Neuronal stem cell (in vitro differentiated cells): Measurements from ENCODE around the gene FADS1.

Source experiments
- DNase-seq: peaks from one replicate; pipeline ENCODE4 v3.0.0-alpha.2; 2013; ENCODE audit warnings: low spot score
- H2AFZ ChIP-seq: one replicate; pipeline ENCODE4 v1.6.1; 2013; ENCODE audit warnings: mild to moderate bottlenecking, low read length, inconsistent platforms
- H2AK5ac ChIP-seq: 2 replicates; pipeline ENCODE4 v1.6.1; 2013; ENCODE audit warnings: low read depth, mild to moderate bottlenecking, inconsistent platforms, low read length, moderate library complexity, mixed read lengths
- H2BK120ac ChIP-seq: 2 replicates; pipeline ENCODE4 v1.6.1; 2013; ENCODE audit warnings: low read depth, mild to moderate bottlenecking, inconsistent platforms, low read length, moderate library complexity, mixed read lengths
- H2BK12ac ChIP-seq: one replicate; pipeline ENCODE4 v1.6.1; 2013; ENCODE audit warnings: low read length, inconsistent platforms
- H2BK15ac ChIP-seq: 2 replicates; pipeline ENCODE4 v1.6.1; 2013; ENCODE audit warnings: mild to moderate bottlenecking, low read length, inconsistent platforms, mixed read lengths
- H2BK5ac ChIP-seq: one replicate; pipeline ENCODE4 v1.6.1; 2013; ENCODE audit warnings: inconsistent platforms, mild to moderate bottlenecking, low read length, moderate library complexity
- H3K14ac ChIP-seq: one replicate; pipeline ENCODE4 v1.6.1; 2013; ENCODE audit warnings: low read length, inconsistent platforms
- H3K18ac ChIP-seq: 2 replicates; pipeline ENCODE4 v1.6.1; 2013; ENCODE audit warnings: low read length, inconsistent platforms
- H3K23ac ChIP-seq: 2 replicates; pipeline ENCODE4 v1.6.1; 2013; ENCODE audit warnings: low read depth, mild to moderate bottlenecking, mixed read lengths, low read length, inconsistent platforms; ENCODE audit not compliant: poor library complexity
- H3K27ac ChIP-seq: replicated peaks from 3 replicates; pipeline ENCODE4 v1.5.1; 2013; ENCODE audit warnings: low read length, inconsistent platforms
- H3K27me3 ChIP-seq, 3 experiments: 2 replicates each; pipeline ENCODE4 v1.6.1; 2013; ENCODE audit warnings: low read length in 3 of 3, mild to moderate bottlenecking in 2 of 3, inconsistent platforms in 1 of 3, low read depth in 1 of 3, mixed read lengths in 1 of 3, moderate library complexity in 1 of 3; ENCODE audit not compliant: control insufficient read depth in 3 of 3, insufficient read depth in 3 of 3
- H3K36me3 ChIP-seq, 2 donors: replicated peaks in 1 of 2; 2 replicates each; pipeline ENCODE4 v1.6.1; 2013; ENCODE audit warnings: low read length in 2 of 2; ENCODE audit not compliant: control insufficient read depth in 2 of 2, insufficient read depth in 2 of 2
- H3K4ac ChIP-seq: 2 replicates; pipeline ENCODE4 v1.6.1; 2013; ENCODE audit warnings: inconsistent platforms, mild to moderate bottlenecking, low read length, moderate library complexity
- H3K4me1 ChIP-seq, 2 donors: 1 replicate in 1 of 2; 2 replicates in 1 of 2; pipeline ENCODE4 v1.6.1; 2013; ENCODE audit warnings: low read length in 2 of 2, low read depth in 1 of 2; ENCODE audit not compliant: control insufficient read depth in 2 of 2, insufficient read depth in 1 of 2
- H3K4me2 ChIP-seq: one replicate; pipeline ENCODE4 v1.6.1; 2013; ENCODE audit warnings: mild to moderate bottlenecking, low read length, inconsistent platforms; ENCODE audit not compliant: insufficient read depth, poor library complexity, severe bottlenecking
- H3K4me3 ChIP-seq, 2 donors: 2 replicates each; pipeline ENCODE4 v1.5.1; 2013; ENCODE audit warnings: low read length in 2 of 2, mild to moderate bottlenecking in 2 of 2, inconsistent platforms in 1 of 2, moderate library complexity in 1 of 2
- H3K79me1 ChIP-seq: one replicate; pipeline ENCODE4 v1.6.1; 2013; ENCODE audit warnings: low read depth, mild to moderate bottlenecking, inconsistent platforms, low read length, moderate library complexity
- H3K9ac ChIP-seq: one replicate; pipeline ENCODE4 v1.6.1; 2013; ENCODE audit warnings: mild to moderate bottlenecking, low read depth, low read length, inconsistent platforms; ENCODE audit not compliant: poor library complexity
- H3K9me3 ChIP-seq, 2 donors: replicated peaks in 1 of 2; 2 replicates each; pipeline versions ENCODE3 to v1.6.1; 2013; ENCODE audit warnings: low read length in 2 of 2, mild to moderate bottlenecking in 2 of 2, inconsistent platforms in 1 of 2, low read depth in 1 of 2, mixed read lengths in 1 of 2, moderate library complexity in 1 of 2; ENCODE audit not compliant: control insufficient read depth in 2 of 2, insufficient read depth in 1 of 2
- H4K8ac ChIP-seq: one replicate; pipeline ENCODE4 v1.6.1; 2013; ENCODE audit warnings: low read depth, mild to moderate bottlenecking, inconsistent platforms, low read length, moderate library complexity
- H4K91ac ChIP-seq: one replicate; pipeline ENCODE4 v1.6.1; 2013; ENCODE audit warnings: low read length, low read depth, mild to moderate bottlenecking, inconsistent platforms; ENCODE audit not compliant: poor library complexity
- WGBS, 2 donors: extraction: QIAGEN DNeasy Blood & Tissue Kit; methylation state at CpG; one replicate each; pipeline ENCODE4 v1.1.7; 2013; ENCODE audit warnings: missing lambda C conversion rate in 2 of 2, mixed read lengths in 1 of 2; ENCODE audit not compliant: insufficient read length in 2 of 2, insufficient replicate concordance in 1 of 2; ENCODE audit errors: extremely low coverage in 2 of 2; 5-methylcytosine and 5-hydroxymethylcytosine counted together

Gene FADS1

GRCh38 chr11:61762223-61762615 lies 54.6 kb downstream of the FADS1 start:
- no peak overlapping the region for H4K91ac ChIP-seq
- H3K23ac ChIP-seq = peak overlapping the region; percentile 55
- H3K9ac ChIP-seq = no peak overlapping the region

DNA sequence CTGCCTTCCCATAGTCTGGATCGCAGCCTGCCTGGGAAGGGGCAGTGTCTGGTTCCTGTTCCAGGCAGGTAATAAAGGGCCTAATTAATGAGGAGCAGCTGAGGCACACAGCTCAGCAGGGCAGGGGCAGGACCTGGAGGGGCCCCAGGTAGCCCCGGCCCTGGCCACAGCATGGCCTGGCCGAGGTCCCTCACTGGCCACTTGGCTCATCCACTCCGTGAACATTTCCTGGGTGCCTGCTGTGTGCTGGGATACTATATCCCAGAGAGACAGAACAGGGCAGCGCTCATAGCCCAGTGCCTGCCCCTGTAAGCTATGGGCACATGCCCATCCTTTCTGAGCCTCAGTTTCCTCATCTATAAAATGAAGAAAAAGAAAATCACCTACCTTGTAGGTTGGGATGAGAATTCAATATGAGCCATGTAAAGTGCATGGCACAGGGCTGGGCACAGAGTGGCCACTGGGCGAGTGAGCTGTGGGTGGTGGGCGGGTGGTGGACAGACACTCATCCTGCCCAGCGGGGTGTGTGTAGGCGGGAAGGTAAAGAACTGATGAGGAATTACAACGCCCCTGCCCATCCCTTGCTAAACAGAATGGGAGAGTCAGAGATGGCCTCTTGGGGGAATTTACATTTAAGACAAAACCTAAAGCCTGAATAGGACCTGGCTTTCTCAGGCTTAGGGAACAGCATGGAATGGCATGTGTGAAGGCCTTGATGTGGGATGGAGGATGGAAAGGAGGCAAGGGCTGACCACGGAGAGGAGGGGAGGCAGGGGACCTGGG lies 55.2 kb downstream of the FADS1 start:
- DNase-seq = no peak
- H3K79me1 ChIP-seq = peaks cover 5% of the 10 kb centered on the region
- H3K27ac ChIP-seq = no peak overlapping the region
- H3K23ac ChIP-seq = peak overlapping the region; percentile 55
- peaks cover 0 to 3% of the 10 kb centered on the region in 2 donors for H3K9me3 ChIP-seq
- H3K27me3 ChIP-seq = no peaks in the 10 kb centered on the region
- H3K4me1 ChIP-seq = peaks cover 4 to 36% of the 10 kb centered on the region in 2 donors
- no peak overlapping the region for H2BK120ac ChIP-seq
- H3K4me3 ChIP-seq = no peak overlapping the region
- H2AFZ ChIP-seq = no peak overlapping the region
- H4K91ac ChIP-seq = no peak overlapping the region
- H2BK15ac ChIP-seq = peak overlapping the region; percentile 78
- H3K36me3 ChIP-seq = no peaks in the 10 kb centered on the region
- no peak overlapping the region for H3K9ac ChIP-seq
- no peak overlapping the region for H3K4me2 ChIP-seq
- peak overlapping the region; percentile 38 for H3K4ac ChIP-seq
- peak overlapping the region; percentile 43 for H4K8ac ChIP-seq
- peak overlapping the region; percentile 82 for H3K14ac ChIP-seq
- WGBS, 2 donors = no CpG with 5 or more reads among the region's 11 CpGs
- H2BK12ac ChIP-seq = peak overlapping the region; percentile 24
- H2AK5ac ChIP-seq = peak overlapping the region; percentile 79
- H2BK5ac ChIP-seq = peak overlapping the region; percentile 85
- peak overlapping the region; percentile 70 for H3K18ac ChIP-seq

More at GRCh38 chr11:61762223-61762615, 54.6 kb downstream of the FADS1 start:
- Histone ChIP-seq H3K4me2 (no peak overlapping the region), H3K4ac (no peak overlapping the region), H2AK5ac (peak overlapping the region; percentile 79), H3K9me3 (peaks cover 0 to 3% of the 10 kb centered on the region in 2 donors), H3K18ac (peak overlapping the region; percentile 91), H3K4me3 (no peak overlapping the region), H2BK5ac (no peak overlapping the region), H2AFZ (no peak overlapping the region), H2BK15ac (peak overlapping the region; percentile 75), H3K27me3 (no peaks in the 10 kb centered on the region), H3K36me3 (no peaks in the 10 kb centered on the region), H2BK120ac (peak overlapping the region; percentile 83), H4K8ac (no peak overlapping the region), H3K4me1 (peaks cover 2 to 36% of the 10 kb centered on the region in 2 donors), H3K79me1 (peaks cover 5% of the 10 kb centered on the region), H3K27ac (no peak overlapping the region), H3K14ac (peak overlapping the region; percentile 10), H2BK12ac (peak overlapping the region; percentile 41)
- no CpG with 5 or more reads among the region's 10 CpGs for WGBS, 2 donors
- DNase-seq = no peak

GRCh38 chr11:61760946-61761345 lies 55.9 kb downstream of the FADS1 start:
- peaks cover 5% of the 10 kb centered on the region for H3K79me1 ChIP-seq
- no peak overlapping the region for H2AFZ ChIP-seq
- H3K27me3 ChIP-seq = no peaks in the 10 kb centered on the region
- H3K18ac ChIP-seq = peak overlapping the region; percentile 90
- peak overlapping the region; percentile 85 for H2BK5ac ChIP-seq
- peak overlapping the region; percentile 82 for H3K14ac ChIP-seq
- H3K27ac ChIP-seq = no peak overlapping the region
- no peak overlapping the region for H3K4me3 ChIP-seq
- no peak overlapping the region for H4K91ac ChIP-seq
- no CpG with 5 or more reads among the region's 13 CpGs for WGBS, 2 donors
- H2AK5ac ChIP-seq = peak overlapping the region; percentile 79
- H3K36me3 ChIP-seq = no peaks in the 10 kb centered on the region
- H3K4me1 ChIP-seq = peaks cover 9 to 35% of the 10 kb centered on the region in 2 donors
- peaks cover 0 to 3% of the 10 kb centered on the region in 2 donors for H3K9me3 ChIP-seq
- peak overlapping the region; percentile 38 for H3K4ac ChIP-seq
- peak overlapping the region; percentile 24 for H2BK12ac ChIP-seq
- H3K9ac ChIP-seq = no peak overlapping the region
- H2BK120ac ChIP-seq = peak overlapping the region; percentile 99
- H4K8ac ChIP-seq = no peak overlapping the region
- H3K4me2 ChIP-seq = no peak overlapping the region
- no peak overlapping the region for H3K23ac ChIP-seq
- H2BK15ac ChIP-seq = peak overlapping the region; percentile 78
- DNase-seq = no peak

DNA sequence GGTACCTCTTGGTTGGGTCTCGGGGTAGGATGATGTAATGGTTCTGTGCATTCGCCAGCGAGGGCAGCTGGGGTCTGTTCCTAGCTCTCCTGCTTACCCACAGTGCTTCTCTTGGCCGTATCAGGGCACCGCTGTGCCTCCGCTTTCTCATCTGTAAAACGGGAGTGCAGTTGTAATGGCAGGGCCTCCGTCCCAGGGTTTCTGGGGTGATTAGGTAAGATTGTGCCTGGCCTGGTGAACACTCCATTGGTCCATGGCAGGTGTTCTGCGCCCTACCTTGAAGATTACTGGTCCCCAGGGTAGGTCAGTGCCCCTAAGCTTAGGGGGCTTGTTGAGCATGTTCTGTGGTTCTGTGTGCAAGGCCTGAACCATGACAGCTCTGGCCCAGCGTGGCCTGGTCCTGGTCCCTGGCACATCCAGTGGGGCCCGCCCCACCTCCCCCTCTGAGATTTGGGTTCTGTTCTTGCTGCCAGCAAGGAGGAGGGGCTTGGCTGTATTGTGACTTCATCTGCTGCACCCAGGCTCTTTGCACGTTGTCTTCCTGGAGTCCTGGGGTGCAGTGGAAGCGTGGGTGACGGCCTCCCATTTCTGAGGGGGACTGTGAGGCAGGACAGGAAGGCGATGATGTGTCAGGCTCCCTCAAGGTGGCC lies 59.5 kb downstream of the FADS1 start:
- Histone ChIP-seq H3K18ac (peak overlapping the region; percentile 52), H4K91ac (peak overlapping the region; percentile 85), H2BK12ac (peak overlapping the region; percentile 94), H4K8ac (no peak overlapping the region), H3K9me3 (peaks cover 0 to 2% of the 10 kb centered on the region in 2 donors), H3K4me1 (peaks cover 21 to 27% of the 10 kb centered on the region in 2 donors), H3K9ac (no peak overlapping the region), H3K4me2 (no peak overlapping the region), H2BK5ac (no peak overlapping the region), H2AK5ac (peak overlapping the region; percentile 89), H2BK15ac (peak overlapping the region; percentile 56), H3K4ac (no peak overlapping the region), H3K27ac (no peak overlapping the region), H3K14ac (peak overlapping the region; percentile 94), H2AFZ (no peak overlapping the region), H2BK120ac (no peak overlapping the region), H3K23ac (peak overlapping the region; percentile 44), H3K4me3 (no peak overlapping the region), H3K36me3 (no peaks in the 10 kb centered on the region), H3K27me3 (peaks cover 0 to 16% (median 0%) of the 10 kb centered on the region in 3 experiments), H3K79me1 (peaks cover 5% of the 10 kb centered on the region)
- no CpG with 5 or more reads among the region's 15 CpGs for WGBS, 2 donors
- no peak for DNase-seq
